ENCODE measurements around the gene TNFRSF1A. TPM values are rescaled to one million over a fixed set of nuclear protein-coding genes. Genes with fewer than 3 reads are reported as not detected.
A peak's percentile ranks its signal among the peaks of the same experiment; 100 is the strongest.

Gene TNFRSF1A
- total and polyA plus RNA-seq, 10 donors: 22.5 to 578 (median 211) TPM

- no peak for TF ChIP-seq POLR2AphosphoS5 (IDR thresholded peaks at IDR 0.05)
- TF ChIP-seq POLR2A (IDR thresholded peaks at IDR 0.05): no peak
- TF ChIP-seq CTCF (IDR thresholded peaks at IDR 0.05 in 8 of 11, conservative IDR thresholded peaks at IDR 0.05 in 3 of 11): no peak
- H3K4me3 ChIP-seq: peak overlapping the region in 1 of 8 donors; percentile 11
- peaks cover 8 to 71% (median 36%) of the 10 kb centered on the region in 6 donors for H3K4me1 ChIP-seq
- peak overlapping the region in 2 of 8 donors; percentile 24 to 28 for H3K27ac ChIP-seq
- no peak for DNase-seq
- WGBS, 5 donors: 80 to 89% (median 82%) methylated on average over 6 to 11 of the region's 11 CpGs
- intact Hi-C loops (cut with DNase I; ENCODE audit: low total_unique reads): no loop called here
- H3K9me3 ChIP-seq: no peaks in the 10 kb centered on the region
- H3K27me3 ChIP-seq (replicated peaks in 1 of 7): peaks cover 0 to 30% (median 3%) of the 10 kb centered on the region in 7 donors
- peaks cover 0 to 53% (median 12%) of the 10 kb centered on the region in 6 donors for H3K36me3 ChIP-seq
These were observed 44.2 kb upstream of the TNFRSF1A start for GRCh38 chr12:6386038-6386437.

GRCh38 chr12:6384499-6385436 is 42.9 kb upstream of the TNFRSF1A start:
- 46 to 71% (median 59%) methylated on average over 18 to 36 of the region's 36 CpGs for WGBS, 5 donors
- DNase-seq: no peak
- Histone ChIP-seq H3K4me3 (peak overlapping the region; percentile 38 to 75 (median 66)), H3K4me1 (peaks cover 8 to 77% (median 42%) of the 10 kb centered on the region in 6 donors), H3K27ac (peak overlapping the region; percentile 74 to 91 (median 88)), H3K9me3 (no peaks in the 10 kb centered on the region), H3K27me3 (replicated peaks in 1 of 7) (peaks cover 0 to 30% (median 3%) of the 10 kb centered on the region in 7 donors), H3K36me3 (peaks cover 0 to 40% (median 4%) of the 10 kb centered on the region in 6 donors)
- intact Hi-C loops (cut with DNase I; ENCODE audit: low total_unique reads): no loop called here
- TF ChIP-seq CTCF (IDR thresholded peaks at IDR 0.05 in 8 of 11, conservative IDR thresholded peaks at IDR 0.05 in 3 of 11) (no peak), POLR2A (IDR thresholded peaks at IDR 0.05) (no peak), POLR2AphosphoS5 (IDR thresholded peaks at IDR 0.05) (no peak)

GRCh38 chr12:6383572-6384498 is 42.0 kb upstream of the TNFRSF1A start, which contains the start of gene LTBR:
Gene LTBR, plus strand, starts transcription at chr12:6384162. Its CDS starts 197 bp downstream, at chr12:6384359.
- peak within 1 kb of the TSS; percentile 74 to 91 (median 88) for H3K27ac ChIP-seq
- peak within 1 kb of the TSS; percentile 38 to 75 (median 66) for H3K4me3 ChIP-seq
- peaks cover 0 to 31% (median 4%) of the 10 kb centered on the region in 6 donors for H3K36me3 ChIP-seq
- H3K4me1 ChIP-seq: peaks cover 12 to 86% (median 49%) of the 10 kb centered on the region in 6 donors
- TF ChIP-seq POLR2AphosphoS5 (IDR thresholded peaks at IDR 0.05): peak; percentile 82 to 95 (median 90)
- TF ChIP-seq CTCF (IDR thresholded peaks at IDR 0.05 in 8 of 11, conservative IDR thresholded peaks at IDR 0.05 in 3 of 11): peak in 3 of 11 experiments; percentile 12 to 31 (median 26)
- no peak for TF ChIP-seq POLR2A (IDR thresholded peaks at IDR 0.05)
- intact Hi-C loops (cut with DNase I; ENCODE audit: low total_unique reads): no loop called here
- WGBS, 5 donors: 6 to 17% (median 8%) methylated on average over 27 to 62 of the region's 62 CpGs
- peak; percentile 97 for DNase-seq
- H3K9me3 ChIP-seq: no peaks in the 10 kb centered on the region
- peaks cover 0 to 30% (median 3%) of the 10 kb centered on the region in 7 donors for H3K27me3 ChIP-seq (replicated peaks in 1 of 7)

Data from spleen (tissue), 11 donors.